ENCODE results near the gene PPP2R5C. TPM values are rescaled to one million over a fixed set of nuclear protein-coding genes. Genes with fewer than 3 reads are reported as not detected.

Gene PPP2R5C
- total and polyA plus RNA-seq, 2 of the 4 experiments (the other 2 are of a cell fraction) = 65.9 to 78.7 TPM

DNA sequence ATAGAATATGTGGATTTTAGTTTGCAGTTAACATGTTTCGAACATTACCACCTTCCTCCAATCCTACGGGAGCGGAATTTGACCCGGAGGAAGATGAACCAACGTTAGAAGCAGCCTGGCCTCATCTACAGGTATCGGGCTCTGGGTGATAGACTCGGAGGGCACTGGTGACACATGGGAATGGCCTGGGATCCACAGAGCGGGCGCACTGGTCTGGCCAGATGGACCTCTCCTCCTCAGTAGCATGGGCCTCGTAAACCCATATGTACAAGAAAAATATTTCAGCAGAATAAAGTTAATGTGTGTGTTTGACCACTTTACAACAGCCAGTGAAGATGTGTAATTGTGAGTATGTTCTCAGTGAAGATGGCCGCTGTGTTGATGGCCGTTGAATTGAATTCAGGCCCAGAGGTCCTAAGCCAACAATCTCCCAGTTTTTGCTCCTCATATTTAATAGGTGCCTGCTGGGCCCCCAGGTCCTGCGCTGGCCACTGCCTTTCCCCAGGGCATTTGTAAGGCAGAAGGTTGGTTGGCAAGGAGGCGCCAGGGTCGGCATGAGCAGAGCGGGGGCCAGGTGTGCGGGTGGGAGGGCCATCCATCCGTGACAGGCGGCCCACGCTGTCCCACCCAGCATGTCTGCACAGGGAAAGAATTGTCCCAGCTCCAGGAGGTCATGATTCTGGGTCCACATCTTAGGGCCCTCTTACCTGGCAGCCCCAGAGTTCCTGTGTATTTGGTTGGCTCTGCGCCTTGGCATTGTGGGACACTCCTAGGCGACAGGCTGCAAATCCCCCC lies 120.8 kb downstream of the PPP2R5C start:
- Histone ChIP-seq H3K27me3 (ENCODE audit: control insufficient read depth, insufficient read depth, low read length) (no peaks in the 10 kb centered on the region), H4K20me1 (ENCODE audit: insufficient read depth, low read length) (peaks cover 36% of the 10 kb centered on the region), H3K23ac (ENCODE audit: low read depth, low read length) (no peak overlapping the region), H2AK9ac (replicated peaks; ENCODE audit: low read depth, low read length, poor library complexity) (no peak overlapping the region), H3K4me3 (ENCODE audit: insufficient read depth, low read depth, low read length) (no peak overlapping the region), H3K9me1 (ENCODE audit: insufficient read depth, low read length) (peaks cover 23% of the 10 kb centered on the region; the same call in 1 of the 2 replicates), H2BK20ac (ENCODE audit: low read depth, low read length) (no peak overlapping the region), H2BK5ac (ENCODE audit: low read depth, low read length, poor library complexity, severe bottlenecking) (no peak overlapping the region), H3K9ac (ENCODE audit: low read depth, low read length) (no peak overlapping the region), H3K4me2 (ENCODE audit: low read depth, low read length) (no peak overlapping the region), H2BK15ac (ENCODE audit: low read depth, low read length) (no peak overlapping the region), H4K8ac (ENCODE audit: low read depth in 2 of 2, low read length in 2 of 2) (no peak overlapping the region), H3K18ac (ENCODE audit: low read depth, low read length) (no peak overlapping the region), H3K56ac (ENCODE audit: extremely low read depth, insufficient read depth, low read length) (no peak overlapping the region), H2AFZ (replicated peaks; ENCODE audit: low read length, poor library complexity) (no peak overlapping the region), H3K4ac (ENCODE audit: low read depth, low read length) (no peak overlapping the region), H3K14ac (replicated peaks; ENCODE audit: low read depth, low read length) (no peak overlapping the region), H2AK5ac (ENCODE audit: low read depth, low read length) (no peak overlapping the region), H3K79me1 (ENCODE audit: low read depth in 1 of 2, low read length in 2 of 2) (peaks cover 49 to 67% of the 10 kb centered on the region in 2 experiments), H3K9me3 (ENCODE audit: control insufficient read depth, insufficient read depth, low read length) (no peaks in the 10 kb centered on the region; the same call in 1 of the 2 replicates), H3K27ac (ENCODE audit: insufficient read depth, low read length) (no peak overlapping the region), H3K36me3 (ENCODE audit: control insufficient read depth, insufficient read depth, low read length) (peaks cover 37% of the 10 kb centered on the region), H2BK120ac (ENCODE audit: low read depth, low read length) (no peak overlapping the region), H4K5ac (ENCODE audit: low read depth, low read length) (no peak overlapping the region), H4K91ac (ENCODE audit: insufficient read depth, low read depth, low read length) (no peak overlapping the region), H3K4me1 (ENCODE audit: control insufficient read depth, insufficient read depth, low read length) (no peaks in the 10 kb centered on the region; the same call in 1 of the 2 replicates)
- no TSS peak for BruUV-seq (replicated peaks)
- DNase-seq = no peak
- intact Hi-C loops (cut with micrococcal nuclease) = no loop called here
- WGBS, 2 experiments (ENCODE audit: extremely low coverage in 2 of 2, insufficient read length in 1 of 2) = 97% methylated on average over 5 of the region's 22 CpGs; no CpG with 5 or more reads in 1 of the 2 experiments
- ChIA-PET POLR2A (ENCODE audit: unreplicated experiment) (no interaction called here), CTCF (no interaction called here)
- dilution Hi-C loops (cut with HindIII; ENCODE audit: low sequenced_read_pairs, unreplicated experiment) = no loop called here
- no peak for ATAC-seq (ENCODE audit: low read depth)
- TF ChIP-seq, protein P1, sequence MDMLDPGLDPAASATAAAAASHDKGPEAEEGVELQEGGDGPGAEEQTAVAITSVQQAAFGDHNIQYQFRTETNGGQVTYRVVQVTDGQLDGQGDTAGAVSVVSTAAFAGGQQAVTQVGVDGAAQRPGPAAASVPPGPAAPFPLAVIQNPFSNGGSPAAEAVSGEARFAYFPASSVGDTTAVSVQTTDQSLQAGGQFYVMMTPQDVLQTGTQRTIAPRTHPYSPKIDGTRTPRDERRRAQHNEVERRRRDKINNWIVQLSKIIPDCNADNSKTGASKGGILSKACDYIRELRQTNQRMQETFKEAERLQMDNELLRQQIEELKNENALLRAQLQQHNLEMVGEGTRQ (IDR thresholded peaks at IDR 0.05; ENCODE audit: low read depth, low read length) = no peak
- in situ Hi-C loops (cut with MboI; ENCODE audit: low sequenced_read_pairs) = no loop called here
